ENCODE data around the gene PSPN. TPM values are rescaled to one million over a fixed set of nuclear protein-coding genes. Genes with fewer than 3 reads are reported as not detected.

PSPN gene
- total and polyA plus RNA-seq, 9 of the 15 experiments (the other 6 are each of a cell fraction or from before 2014, with no cell fraction given) = 0.21 to 1.1 (median 0.58) TPM

DNA sequence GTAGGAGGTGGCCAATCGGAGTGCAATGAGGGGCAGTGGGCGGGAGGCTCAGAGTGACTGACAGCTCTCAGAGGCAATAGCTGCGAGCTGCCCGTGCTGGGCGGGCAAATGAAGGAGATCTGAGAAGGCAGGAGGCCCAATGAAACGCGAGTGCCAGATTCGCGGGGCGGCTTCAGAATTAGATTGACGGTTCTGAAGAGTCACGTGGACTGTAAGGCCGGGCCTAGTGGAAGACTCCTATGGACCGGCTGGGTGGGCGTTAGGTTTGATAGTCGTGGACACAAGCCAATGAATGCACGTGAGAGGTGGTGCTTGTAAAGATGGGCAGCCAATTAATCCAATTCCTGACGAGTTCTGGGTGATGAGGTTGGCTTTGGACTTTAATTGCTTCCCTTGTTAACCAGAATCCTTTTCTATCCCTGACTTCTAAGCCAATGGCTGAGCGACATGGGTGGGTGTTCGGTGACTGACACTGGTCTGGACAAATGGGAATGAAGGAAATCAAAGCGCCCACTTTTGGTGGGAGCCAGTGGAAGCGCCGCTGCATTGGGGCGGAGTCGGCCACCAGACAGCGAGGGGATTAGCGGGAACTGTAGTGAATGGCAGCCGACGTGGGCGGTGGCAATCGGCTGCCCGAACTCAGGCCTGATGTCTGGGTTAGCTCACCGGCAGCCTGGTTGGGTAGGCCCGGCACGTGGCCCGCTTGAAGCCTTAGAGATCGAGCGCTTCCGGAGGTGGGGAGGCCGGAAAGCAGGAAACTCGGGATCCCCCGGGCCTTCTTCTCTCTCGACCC lies 49.4 kb upstream of the PSPN start (continued):
- peak; percentile 34; the same call in 1 of the 2 replicates for TF ChIP-seq ZBTB12 (CRISPR knock-in tag; IDR thresholded peaks at IDR 0.05)
- no peak for TF ChIP-seq MEF2A (IDR thresholded peaks at IDR 0.05; ENCODE audit: control insufficient read depth, low read depth, low read length)
- TF ChIP-seq LCOR (CRISPR knock-in tag; IDR thresholded peaks at IDR 0.05) = peak; percentile 98
- peak; percentile 62 for TF ChIP-seq REST (IDR thresholded peaks at IDR 0.05; ENCODE audit: borderline replicate concordance)
- peak; percentile 83; the same call in 1 of the 2 replicates for TF ChIP-seq REST (CRISPR knock-in tag; IDR thresholded peaks at IDR 0.05; ENCODE audit: low read depth)
- no peak for TF ChIP-seq HDGF (IDR thresholded peaks at IDR 0.05)
- TF ChIP-seq OTX1 (CRISPR knock-in tag; IDR thresholded peaks at IDR 0.05) = no peak; the same call in 1 of the 2 replicates
- no peak for TF ChIP-seq ZNF24 (IDR thresholded peaks at IDR 0.05)
- TF ChIP-seq ID3 (CRISPR knock-in tag; IDR thresholded peaks at IDR 0.05) = no peak
- TF ChIP-seq ID3 (tag; IDR thresholded peaks at IDR 0.05) = peak; percentile 97
- no peak for TF ChIP-seq CEBPB (tag; IDR thresholded peaks at IDR 0.05)
- no peak for TF ChIP-seq U2AF1 (optimal IDR thresholded peaks at IDR 0.05; ENCODE audit: low read depth, low read length)
- no peak for TF ChIP-seq RUNX1 (IDR thresholded peaks at IDR 0.05; ENCODE audit: low read depth)
- peak; percentile 25 for TF ChIP-seq TBP (optimal IDR thresholded peaks at IDR 0.05; ENCODE audit: low read depth, low read length)
- TF ChIP-seq CHD2 (IDR thresholded peaks at IDR 0.05; ENCODE audit: low read depth, low read length) = peak; percentile 93
- no peak for TF ChIP-seq ZC3H8 (IDR thresholded peaks at IDR 0.05)
- TF ChIP-seq EHMT2 (IDR thresholded peaks at IDR 0.05) = no peak
- no peak for TF ChIP-seq FOSL1 (tag; conservative IDR thresholded peaks at IDR 0.05)
